Gastrocnemius medialis (tissue), 4 donors: ENCODE measurements around the gene APBA3.

Experiments
- CTCF ChIP-seq, 5 experiments: fragments of 450-650 bp in 3 of 5; fragments of 200-600 bp in 2 of 5; sonication (generic) in 2 of 5; IDR thresholded peaks in 4 of 5; conservative IDR thresholded peaks in 1 of 5; 1 replicate in 4 of 5; 2 replicates in 1 of 5; pipeline ENCODE4 v1.5.1; 2016 to 2019; ENCODE audit warnings: antibody characterized with exemption in 5 of 5, mild to moderate bottlenecking in 3 of 5, moderate library complexity in 3 of 5
- POLR2A ChIP-seq, 2 donors: fragments of 450-650 bp; IDR thresholded peaks; one replicate each; pipeline ENCODE4 v1.6.1; 2017; ENCODE audit warnings: antibody characterized with exemption in 2 of 2, mild to moderate bottlenecking in 2 of 2, moderate library complexity in 2 of 2

- TF ChIP-seq CTCF (IDR thresholded peaks at IDR 0.05 in 4 of 5, conservative IDR thresholded peaks at IDR 0.05 in 1 of 5) (no peak), POLR2A (IDR thresholded peaks at IDR 0.05) (no peak)
Observed at GRCh38 chr19:3719868-3720267, 41.6 kb downstream of the APBA3 start.
